ENCODE results near the gene MAP2K1.

- TF ChIP-seq KDM5B (IDR thresholded peaks at IDR 0.05; ENCODE audit: insufficient replicate concordance, low read depth, low read length) (no peak), REST (IDR thresholded peaks at IDR 0.05; ENCODE audit: borderline replicate concordance) (no peak), REST (CRISPR knock-in tag; IDR thresholded peaks at IDR 0.05; ENCODE audit: low read depth) (no peak), BMI1 (IDR thresholded peaks at IDR 0.05; ENCODE audit: low read length) (no peak)
- TF ChIP-seq, protein P1, sequence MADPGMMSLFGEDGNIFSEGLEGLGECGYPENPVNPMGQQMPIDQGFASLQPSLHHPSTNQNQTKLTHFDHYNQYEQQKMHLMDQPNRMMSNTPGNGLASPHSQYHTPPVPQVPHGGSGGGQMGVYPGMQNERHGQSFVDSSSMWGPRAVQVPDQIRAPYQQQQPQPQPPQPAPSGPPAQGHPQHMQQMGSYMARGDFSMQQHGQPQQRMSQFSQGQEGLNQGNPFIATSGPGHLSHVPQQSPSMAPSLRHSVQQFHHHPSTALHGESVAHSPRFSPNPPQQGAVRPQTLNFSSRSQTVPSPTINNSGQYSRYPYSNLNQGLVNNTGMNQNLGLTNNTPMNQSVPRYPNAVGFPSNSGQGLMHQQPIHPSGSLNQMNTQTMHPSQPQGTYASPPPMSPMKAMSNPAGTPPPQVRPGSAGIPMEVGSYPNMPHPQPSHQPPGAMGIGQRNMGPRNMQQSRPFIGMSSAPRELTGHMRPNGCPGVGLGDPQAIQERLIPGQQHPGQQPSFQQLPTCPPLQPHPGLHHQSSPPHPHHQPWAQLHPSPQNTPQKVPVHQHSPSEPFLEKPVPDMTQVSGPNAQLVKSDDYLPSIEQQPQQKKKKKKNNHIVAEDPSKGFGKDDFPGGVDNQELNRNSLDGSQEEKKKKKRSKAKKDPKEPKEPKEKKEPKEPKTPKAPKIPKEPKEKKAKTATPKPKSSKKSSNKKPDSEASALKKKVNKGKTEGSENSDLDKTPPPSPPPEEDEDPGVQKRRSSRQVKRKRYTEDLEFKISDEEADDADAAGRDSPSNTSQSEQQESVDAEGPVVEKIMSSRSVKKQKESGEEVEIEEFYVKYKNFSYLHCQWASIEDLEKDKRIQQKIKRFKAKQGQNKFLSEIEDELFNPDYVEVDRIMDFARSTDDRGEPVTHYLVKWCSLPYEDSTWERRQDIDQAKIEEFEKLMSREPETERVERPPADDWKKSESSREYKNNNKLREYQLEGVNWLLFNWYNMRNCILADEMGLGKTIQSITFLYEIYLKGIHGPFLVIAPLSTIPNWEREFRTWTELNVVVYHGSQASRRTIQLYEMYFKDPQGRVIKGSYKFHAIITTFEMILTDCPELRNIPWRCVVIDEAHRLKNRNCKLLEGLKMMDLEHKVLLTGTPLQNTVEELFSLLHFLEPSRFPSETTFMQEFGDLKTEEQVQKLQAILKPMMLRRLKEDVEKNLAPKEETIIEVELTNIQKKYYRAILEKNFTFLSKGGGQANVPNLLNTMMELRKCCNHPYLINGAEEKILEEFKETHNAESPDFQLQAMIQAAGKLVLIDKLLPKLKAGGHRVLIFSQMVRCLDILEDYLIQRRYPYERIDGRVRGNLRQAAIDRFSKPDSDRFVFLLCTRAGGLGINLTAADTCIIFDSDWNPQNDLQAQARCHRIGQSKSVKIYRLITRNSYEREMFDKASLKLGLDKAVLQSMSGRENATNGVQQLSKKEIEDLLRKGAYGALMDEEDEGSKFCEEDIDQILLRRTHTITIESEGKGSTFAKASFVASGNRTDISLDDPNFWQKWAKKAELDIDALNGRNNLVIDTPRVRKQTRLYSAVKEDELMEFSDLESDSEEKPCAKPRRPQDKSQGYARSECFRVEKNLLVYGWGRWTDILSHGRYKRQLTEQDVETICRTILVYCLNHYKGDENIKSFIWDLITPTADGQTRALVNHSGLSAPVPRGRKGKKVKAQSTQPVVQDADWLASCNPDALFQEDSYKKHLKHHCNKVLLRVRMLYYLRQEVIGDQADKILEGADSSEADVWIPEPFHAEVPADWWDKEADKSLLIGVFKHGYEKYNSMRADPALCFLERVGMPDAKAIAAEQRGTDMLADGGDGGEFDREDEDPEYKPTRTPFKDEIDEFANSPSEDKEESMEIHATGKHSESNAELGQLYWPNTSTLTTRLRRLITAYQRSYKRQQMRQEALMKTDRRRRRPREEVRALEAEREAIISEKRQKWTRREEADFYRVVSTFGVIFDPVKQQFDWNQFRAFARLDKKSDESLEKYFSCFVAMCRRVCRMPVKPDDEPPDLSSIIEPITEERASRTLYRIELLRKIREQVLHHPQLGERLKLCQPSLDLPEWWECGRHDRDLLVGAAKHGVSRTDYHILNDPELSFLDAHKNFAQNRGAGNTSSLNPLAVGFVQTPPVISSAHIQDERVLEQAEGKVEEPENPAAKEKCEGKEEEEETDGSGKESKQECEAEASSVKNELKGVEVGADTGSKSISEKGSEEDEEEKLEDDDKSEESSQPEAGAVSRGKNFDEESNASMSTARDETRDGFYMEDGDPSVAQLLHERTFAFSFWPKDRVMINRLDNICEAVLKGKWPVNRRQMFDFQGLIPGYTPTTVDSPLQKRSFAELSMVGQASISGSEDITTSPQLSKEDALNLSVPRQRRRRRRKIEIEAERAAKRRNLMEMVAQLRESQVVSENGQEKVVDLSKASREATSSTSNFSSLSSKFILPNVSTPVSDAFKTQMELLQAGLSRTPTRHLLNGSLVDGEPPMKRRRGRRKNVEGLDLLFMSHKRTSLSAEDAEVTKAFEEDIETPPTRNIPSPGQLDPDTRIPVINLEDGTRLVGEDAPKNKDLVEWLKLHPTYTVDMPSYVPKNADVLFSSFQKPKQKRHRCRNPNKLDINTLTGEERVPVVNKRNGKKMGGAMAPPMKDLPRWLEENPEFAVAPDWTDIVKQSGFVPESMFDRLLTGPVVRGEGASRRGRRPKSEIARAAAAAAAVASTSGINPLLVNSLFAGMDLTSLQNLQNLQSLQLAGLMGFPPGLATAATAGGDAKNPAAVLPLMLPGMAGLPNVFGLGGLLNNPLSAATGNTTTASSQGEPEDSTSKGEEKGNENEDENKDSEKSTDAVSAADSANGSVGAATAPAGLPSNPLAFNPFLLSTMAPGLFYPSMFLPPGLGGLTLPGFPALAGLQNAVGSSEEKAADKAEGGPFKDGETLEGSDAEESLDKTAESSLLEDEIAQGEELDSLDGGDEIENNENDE (IDR thresholded peaks at IDR 0.05; ENCODE audit: low read depth, low read length): no peak
These were observed 38.4 kb downstream of the MAP2K1 start for GRCh38 chr15:66424963-66425612.
